Stimulated activated naive CD8-positive, alpha-beta T cell treated with anti-CD3 and anti-CD28 coated beads, Interleukin-15, Interleukin-2, amounts not matched to agents 100 ng/mL and 50 ng/mL, for 24 hours (primary cell): ENCODE results near the gene GATA3.

Source experiments
- H3K27ac Mint-ChIP-seq: one replicate; pipeline ENCODE4 v1.8.0; 2021; ENCODE audit warnings: mild to moderate bottlenecking, mixed read lengths
- H3K27me3 Mint-ChIP-seq: one replicate; pipeline ENCODE4 v1.8.0; 2021; ENCODE audit warnings: mixed read lengths
- H3K36me3 Mint-ChIP-seq: one replicate; pipeline ENCODE4 v1.8.0; 2021; ENCODE audit warnings: low read depth, mixed read lengths
- H3K4me1 Mint-ChIP-seq: one replicate; pipeline ENCODE4 v1.8.0; 2021; ENCODE audit warnings: low read depth, mixed read lengths
- H3K4me3 Mint-ChIP-seq: one replicate; pipeline ENCODE4 v1.8.0; 2021; ENCODE audit warnings: mild to moderate bottlenecking, mixed read lengths
- H3K9me3 Mint-ChIP-seq: one replicate; pipeline ENCODE4 v1.8.0; 2021; ENCODE audit warnings: mixed read lengths

The GATA3 gene

DNA sequence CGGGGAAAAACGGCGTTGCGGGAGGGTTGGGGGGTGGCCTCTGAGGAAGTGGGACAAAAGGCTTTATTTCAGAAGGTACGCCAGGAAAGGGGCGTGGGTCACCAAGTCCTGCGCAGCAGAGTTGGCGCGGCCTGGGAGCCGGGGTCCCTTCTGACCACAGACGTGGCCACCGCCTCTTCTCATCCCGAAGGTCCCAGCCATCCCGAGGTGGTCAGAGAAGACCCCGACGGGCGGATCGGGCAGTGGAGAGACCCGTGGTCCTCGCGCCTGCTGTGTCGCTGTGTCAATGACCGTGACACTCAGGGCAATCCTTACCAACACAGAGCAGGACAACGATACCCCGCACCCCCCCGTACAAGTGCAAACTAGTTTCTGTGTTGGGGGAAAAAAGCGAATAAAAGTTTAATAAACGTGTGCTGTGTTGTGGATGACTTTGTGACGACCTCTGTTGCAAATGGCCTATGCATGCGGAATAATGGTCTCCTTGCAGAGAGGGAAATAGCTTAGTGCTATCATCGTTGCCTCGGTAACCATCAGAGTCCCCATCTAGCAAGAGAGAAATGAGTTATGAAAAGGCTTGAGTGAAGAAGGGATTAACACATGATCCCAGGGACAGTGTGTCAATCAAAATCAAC lies 19.4 kb upstream of the GATA3 start:
- H3K36me3 Mint-ChIP-seq, result no peaks in the 10 kb centered on the region
- H3K9me3 Mint-ChIP-seq, result peaks cover 4% of the 10 kb centered on the region
- H3K27ac Mint-ChIP-seq, result peak overlapping the region; percentile 9
- H3K27me3 Mint-ChIP-seq, result peaks cover 77% of the 10 kb centered on the region
- H3K4me3 Mint-ChIP-seq, result peak overlapping the region; percentile 67
- peaks cover 34% of the 10 kb centered on the region for H3K4me1 Mint-ChIP-seq

GRCh38 chr10:8035641-8036470 lies 18.6 kb upstream of the GATA3 start:
- Mint-ChIP-seq H3K36me3 (no peaks in the 10 kb centered on the region), H3K9me3 (peaks cover 4% of the 10 kb centered on the region), H3K4me1 (peaks cover 39% of the 10 kb centered on the region), H3K27ac (peak overlapping the region; percentile 9), H3K27me3 (peaks cover 79% of the 10 kb centered on the region), H3K4me3 (peak overlapping the region; percentile 67)

GRCh38 chr10:8036506-8037198 lies 17.8 kb upstream of the GATA3 start:
- Mint-ChIP-seq H3K27ac (no peak overlapping the region), H3K9me3 (peaks cover 4% of the 10 kb centered on the region), H3K27me3 (peaks cover 83% of the 10 kb centered on the region), H3K4me1 (peaks cover 39% of the 10 kb centered on the region), H3K4me3 (no peak overlapping the region), H3K36me3 (no peaks in the 10 kb centered on the region)

- Mint-ChIP-seq H3K36me3 (no peaks in the 10 kb centered on the region), H3K27me3 (peaks cover 85% of the 10 kb centered on the region), H3K9me3 (peaks cover 4% of the 10 kb centered on the region), H3K27ac (no peak overlapping the region), H3K4me3 (no peak overlapping the region), H3K4me1 (peaks cover 45% of the 10 kb centered on the region)
These were observed 17.2 kb upstream of the GATA3 start for GRCh38 chr10:8037199-8037801.

GRCh38 chr10:8037941-8038894 lies 16.3 kb upstream of the GATA3 start:
- peak overlapping the region; percentile 27 for H3K4me3 Mint-ChIP-seq
- H3K27ac Mint-ChIP-seq, result peak overlapping the region; percentile 38
- H3K36me3 Mint-ChIP-seq, result no peaks in the 10 kb centered on the region
- H3K9me3 Mint-ChIP-seq, result peaks cover 4% of the 10 kb centered on the region
- H3K27me3 Mint-ChIP-seq, result peaks cover 85% of the 10 kb centered on the region
- H3K4me1 Mint-ChIP-seq, result peaks cover 54% of the 10 kb centered on the region

- H3K36me3 Mint-ChIP-seq, result no peaks in the 10 kb centered on the region
- H3K9me3 Mint-ChIP-seq, result peaks cover 4% of the 10 kb centered on the region
- no peak overlapping the region for H3K27ac Mint-ChIP-seq
- H3K4me3 Mint-ChIP-seq, result no peak overlapping the region
- peaks cover 64% of the 10 kb centered on the region for H3K4me1 Mint-ChIP-seq
- H3K27me3 Mint-ChIP-seq, result peaks cover 89% of the 10 kb centered on the region
These were observed 15.1 kb upstream of the GATA3 start for GRCh38 chr10:8039321-8039881.

DNA sequence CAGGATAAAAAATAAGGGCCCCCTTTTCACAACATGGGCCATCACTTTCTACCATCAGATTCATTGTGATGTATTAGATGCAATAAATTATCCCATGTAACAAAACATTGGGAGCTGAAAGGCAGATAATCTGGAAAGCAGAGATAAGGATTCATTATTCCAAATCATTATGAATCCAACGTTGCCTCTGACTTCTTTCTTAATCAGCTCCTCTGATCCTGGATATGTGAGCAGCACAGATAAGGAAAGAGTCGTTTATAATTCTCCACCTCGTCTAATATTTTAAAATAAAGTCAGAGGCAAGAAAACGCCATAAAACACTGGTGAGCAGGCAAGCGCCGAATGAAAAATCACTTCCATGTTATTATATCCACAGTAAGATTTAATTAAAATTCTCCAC lies 13.8 kb upstream of the GATA3 start:
- no peak overlapping the region for H3K27ac Mint-ChIP-seq

GRCh38 chr10:8041284-8041991 lies 13.1 kb upstream of the GATA3 start:
- peaks cover 98% of the 10 kb centered on the region for H3K27me3 Mint-ChIP-seq
- H3K9me3 Mint-ChIP-seq, result peaks cover 4% of the 10 kb centered on the region
- no peak overlapping the region for H3K27ac Mint-ChIP-seq
- H3K36me3 Mint-ChIP-seq, result no peaks in the 10 kb centered on the region
- no peak overlapping the region for H3K4me3 Mint-ChIP-seq
- peaks cover 76% of the 10 kb centered on the region for H3K4me1 Mint-ChIP-seq

More for the DNA sequence above, 13.8 kb upstream of the GATA3 start:
- no peaks in the 10 kb centered on the region for H3K36me3 Mint-ChIP-seq
- peaks cover 94% of the 10 kb centered on the region for H3K27me3 Mint-ChIP-seq
- H3K9me3 Mint-ChIP-seq, result peaks cover 4% of the 10 kb centered on the region
- peaks cover 68% of the 10 kb centered on the region for H3K4me1 Mint-ChIP-seq
- no peak overlapping the region for H3K4me3 Mint-ChIP-seq

GRCh38 chr10:8041992-8042720 lies 12.3 kb upstream of the GATA3 start:
- H3K9me3 Mint-ChIP-seq, result peaks cover 4% of the 10 kb centered on the region
- H3K4me1 Mint-ChIP-seq, result peaks cover 79% of the 10 kb centered on the region
- no peak overlapping the region for H3K4me3 Mint-ChIP-seq

DNA sequence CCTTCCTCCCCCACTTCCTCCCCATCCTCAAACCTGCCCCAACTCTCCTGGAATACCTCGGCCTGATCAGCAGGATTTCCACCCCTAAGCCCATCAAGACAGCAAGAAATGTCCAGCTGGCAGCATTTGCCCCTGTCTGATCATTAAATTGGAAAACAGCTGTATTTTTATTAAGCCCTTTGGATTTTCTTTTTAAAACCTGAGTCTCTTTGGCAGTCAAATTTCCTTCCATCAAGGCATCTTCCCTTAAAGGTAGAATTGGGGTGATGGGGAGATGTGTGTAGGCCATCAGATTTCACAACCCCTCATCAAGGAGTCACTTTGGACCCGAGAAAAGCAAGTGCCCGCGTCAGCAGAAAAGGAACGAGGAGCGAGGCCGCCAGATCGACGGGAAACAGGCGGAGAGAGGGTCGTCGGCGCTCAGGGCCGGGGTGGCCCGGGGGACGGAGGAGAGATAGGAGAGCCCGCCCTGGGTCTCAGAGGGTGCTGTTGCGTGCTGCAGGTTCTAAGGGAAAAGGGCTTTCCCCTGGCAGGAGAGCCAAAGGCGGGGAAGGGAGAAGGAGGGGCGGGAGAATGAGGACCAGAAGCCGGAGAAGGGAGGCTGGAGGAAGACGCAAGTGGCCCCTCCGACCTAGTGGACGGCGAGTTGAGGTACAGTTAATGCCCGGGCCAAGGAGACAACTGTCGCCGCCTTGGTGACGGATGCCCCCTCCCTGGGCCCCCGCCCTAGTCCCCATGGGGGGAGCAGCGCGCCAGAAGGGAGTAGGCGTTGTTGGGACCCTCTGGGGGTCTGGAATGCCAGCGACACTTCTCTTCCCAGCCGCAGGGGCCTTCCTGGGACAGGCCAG lies 11.5 kb upstream of the GATA3 start:
- Mint-ChIP-seq H3K4me3 (peak overlapping the region; percentile 5), H3K36me3 (no peaks in the 10 kb centered on the region), H3K4me1 (peaks cover 81% of the 10 kb centered on the region), H3K27me3 (peaks cover 99% of the 10 kb centered on the region), H3K27ac (peak overlapping the region; percentile 56), H3K9me3 (peaks cover 4% of the 10 kb centered on the region)

More at GRCh38 chr10:8041992-8042720, 12.3 kb upstream of the GATA3 start:
- H3K27ac Mint-ChIP-seq, result peak overlapping the region; percentile 63
- H3K36me3 Mint-ChIP-seq, result no peaks in the 10 kb centered on the region
- H3K27me3 Mint-ChIP-seq, result peaks cover 99% of the 10 kb centered on the region

DNA sequence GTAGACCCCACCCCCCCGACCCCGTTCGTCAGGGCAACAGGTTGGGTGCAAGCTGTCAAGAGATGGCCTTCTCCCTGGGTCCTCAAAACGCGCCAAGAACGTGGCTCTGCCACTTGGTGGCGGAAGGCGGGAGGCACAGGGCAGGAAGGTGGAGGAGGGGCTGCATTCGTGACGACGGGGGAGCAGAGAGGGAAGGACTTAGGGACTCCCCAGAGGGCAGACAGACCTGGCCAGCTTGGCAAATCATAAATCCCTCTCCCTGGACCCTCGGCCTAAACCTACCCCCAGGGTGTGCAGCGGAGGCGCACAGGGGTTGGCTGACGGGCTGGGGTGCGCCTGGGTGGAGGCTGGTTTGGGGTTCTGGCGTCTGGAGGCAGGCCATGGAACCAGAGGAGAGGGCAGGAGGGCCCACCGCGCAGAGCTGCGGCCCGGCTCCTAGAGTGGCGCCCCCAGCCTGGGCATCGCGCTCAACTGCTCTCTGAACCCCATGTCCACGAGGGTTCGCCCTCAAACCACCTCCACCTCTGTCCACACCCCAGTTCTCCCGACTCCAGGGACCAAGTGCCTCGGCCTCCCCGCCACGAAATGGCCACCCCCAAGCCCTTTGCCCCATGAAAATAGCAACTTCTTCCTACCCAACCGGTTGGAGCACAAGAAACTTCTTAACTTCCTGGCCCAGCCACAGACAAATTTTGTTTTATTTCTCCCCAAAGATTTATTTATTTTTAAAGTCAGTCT lies 10.8 kb upstream of the GATA3 start:
- Mint-ChIP-seq H3K4me3 (peak overlapping the region; percentile 79), H3K27ac (peak overlapping the region; percentile 40), H3K9me3 (peaks cover 4% of the 10 kb centered on the region), H3K36me3 (no peaks in the 10 kb centered on the region), H3K4me1 (peaks cover 81% of the 10 kb centered on the region), H3K27me3 (peaks cover 99% of the 10 kb centered on the region)
